ENCODE measurements around the gene PJA1. TPM values are rescaled to one million over a fixed set of nuclear protein-coding genes. Genes with fewer than 3 reads are reported as not detected.
A peak's percentile ranks its signal among the peaks of the same experiment; 100 is the strongest.

PJA1 gene
- polyA plus RNA-seq, 1 of the 3 experiments (the other 2 are of a cell fraction): 16.5 TPM

- TF ChIP-seq CTCF (IDR thresholded peaks at IDR 0.05) (no peak), SIN3A (IDR thresholded peaks at IDR 0.05; ENCODE audit: borderline replicate concordance, low read depth, low read length) (no peak), TEAD4 (IDR thresholded peaks at IDR 0.05; ENCODE audit: borderline replicate concordance, insufficient read depth) (no peak), FOSL2 (IDR thresholded peaks at IDR 0.05; ENCODE audit: borderline replicate concordance, low read depth) (no peak), RCOR1 (IDR thresholded peaks at IDR 0.05; ENCODE audit: low read length) (no peak), POLR2AphosphoS5 (IDR thresholded peaks at IDR 0.05; ENCODE audit: low read depth, low read length) (no peak), NRF1 (IDR thresholded peaks at IDR 0.05; ENCODE audit: low read depth, low read length) (no peak), MEF2A (IDR thresholded peaks at IDR 0.05; ENCODE audit: borderline replicate concordance, low read depth) (no peak), MXI1 (IDR thresholded peaks at IDR 0.05; ENCODE audit: low read depth, low read length) (no peak), TAF1 (IDR thresholded peaks at IDR 0.05; ENCODE audit: borderline replicate concordance, low read depth, low read length) (no peak), RXRA (IDR thresholded peaks at IDR 0.05; ENCODE audit: borderline replicate concordance, low read depth) (no peak)
Observed at GRCh38 chrX:69128588-69128987, 36.7 kb downstream of the PJA1 start.

GRCh38 chrX:69127466-69127865 is 37.8 kb downstream of the PJA1 start:
- peaks cover 0 to 22% of the 10 kb centered on the region in 2 experiments; a peak in 1 of 4 replicates for H3K4me1 ChIP-seq (ENCODE audit: control insufficient read depth in 1 of 2, insufficient read depth in 2 of 2, low read depth in 1 of 2, low read length in 1 of 2)
- no peaks in the 10 kb centered on the region for H3F3A ChIP-seq (replicated peaks; ENCODE audit: insufficient read depth)
- H3K4me3 ChIP-seq (ENCODE audit: low read depth in 2 of 2, low read length in 1 of 2): no peak overlapping the region
- no peaks in the 10 kb centered on the region for H3K9me3 ChIP-seq
- H3K4me2 ChIP-seq: no peak overlapping the region
- H4K20me1 ChIP-seq (ENCODE audit: insufficient read depth): no peaks in the 10 kb centered on the region
- H3K9me2 ChIP-seq: no peaks in the 10 kb centered on the region
- H3K9ac ChIP-seq: no peak overlapping the region
- CTCF ChIA-PET: interaction anchor here (2.9 kb wide), 1 partner anchor 33 kb away, joined by 7 read pairs; no protein-coding TSS in a partner anchor
- peaks cover 33% of the 10 kb centered on the region; the same call in 1 of the 2 replicates for H3K27me3 ChIP-seq (ENCODE audit: insufficient read depth)
- no peaks in the 10 kb centered on the region for H3K36me3 ChIP-seq (replicated peaks in 1 of 2; ENCODE audit: control insufficient read depth in 1 of 2, insufficient read depth in 2 of 2, low read length in 1 of 2)
- H3K27ac ChIP-seq (ENCODE audit: low read depth in 2 of 2, low read length in 1 of 2): no peak overlapping the region
- 44% methylated on average over 3 of the region's 3 CpGs for WGBS (ENCODE audit: low lambda C conversion rate)
- no peak for DNase-seq
- POLR2A ChIA-PET: no interaction called here
- no peaks in the 10 kb centered on the region for H3K79me2 ChIP-seq (ENCODE audit: insufficient read depth)
- no peak overlapping the region for H2AFZ ChIP-seq (ENCODE audit: low read depth)
- TF ChIP-seq ELF1 (IDR thresholded peaks at IDR 0.05): no peak
- no peak for TF ChIP-seq MAX (IDR thresholded peaks at IDR 0.05; ENCODE audit: low read depth)
- TF ChIP-seq TAF1 (IDR thresholded peaks at IDR 0.05; ENCODE audit: borderline replicate concordance, low read depth, low read length): no peak
- no peak for TF ChIP-seq TCF12 (IDR thresholded peaks at IDR 0.05)
- TF ChIP-seq MEF2A (IDR thresholded peaks at IDR 0.05; ENCODE audit: borderline replicate concordance, low read depth): no peak
- TF ChIP-seq CHD2 (IDR thresholded peaks at IDR 0.05; ENCODE audit: low read length, partially characterized antibody): no peak
- TF ChIP-seq POLR2AphosphoS5 (IDR thresholded peaks at IDR 0.05; ENCODE audit: low read depth, low read length): no peak
- no peak for TF ChIP-seq JUND (IDR thresholded peaks at IDR 0.05)
- TF ChIP-seq RXRA (IDR thresholded peaks at IDR 0.05; ENCODE audit: borderline replicate concordance, low read depth): no peak
- TF ChIP-seq EP300 (IDR thresholded peaks at IDR 0.05; ENCODE audit: borderline replicate concordance in 1 of 2, low read depth in 1 of 2, low read length in 1 of 2): no peak
- TF ChIP-seq GATA2 (CRISPR knock-in tag; IDR thresholded peaks at IDR 0.05): no peak
- TF ChIP-seq IRF3 (IDR thresholded peaks at IDR 0.05; ENCODE audit: low read depth, low read length): no peak
- no peak for TF ChIP-seq GABPA (IDR thresholded peaks at IDR 0.05; ENCODE audit: low read depth)
- TF ChIP-seq YY1 (IDR thresholded peaks at IDR 0.05; ENCODE audit: low read depth): no peak
- no peak for TF ChIP-seq NFIC (IDR thresholded peaks at IDR 0.05; ENCODE audit: borderline replicate concordance)
- no peak for TF ChIP-seq FOSL2 (IDR thresholded peaks at IDR 0.05; ENCODE audit: borderline replicate concordance, low read depth)
- no peak for TF ChIP-seq FOXJ3 (CRISPR knock-in tag; IDR thresholded peaks at IDR 0.05)
- TF ChIP-seq USF2 (IDR thresholded peaks at IDR 0.05; ENCODE audit: borderline replicate concordance, low read depth, low read length): no peak

More at GRCh38 chrX:69128588-69128987, 36.7 kb downstream of the PJA1 start:
- peak; percentile 63 for DNase-seq
- ChIA-PET POLR2A (interaction anchor here (0.9 kb wide), 1 partner anchor 12 kb away, joined by 3 read pairs; no protein-coding TSS in a partner anchor), CTCF (interaction anchor here (1.0 to 2.9 kb wide), 3 partner anchors 11 to 300 kb away, joined by 3 to 7 read pairs (median 5); partner anchors contain the start of gene EFNB1)
- Histone ChIP-seq H3K4me3 (ENCODE audit: low read depth in 2 of 2, low read length in 1 of 2) (no peak overlapping the region), H3K27me3 (ENCODE audit: insufficient read depth) (peaks cover 45% of the 10 kb centered on the region; the same call in 1 of the 2 replicates), H4K20me1 (ENCODE audit: insufficient read depth) (no peaks in the 10 kb centered on the region), H3K27ac (ENCODE audit: low read depth in 2 of 2, low read length in 1 of 2) (no peak overlapping the region), H3K9me3 (no peaks in the 10 kb centered on the region), H3K9ac (no peak overlapping the region), H3K4me2 (no peak overlapping the region), H3K79me2 (ENCODE audit: insufficient read depth) (no peaks in the 10 kb centered on the region), H2AFZ (ENCODE audit: low read depth) (no peak overlapping the region), H3K36me3 (replicated peaks in 1 of 2; ENCODE audit: control insufficient read depth in 1 of 2, insufficient read depth in 2 of 2, low read length in 1 of 2) (no peaks in the 10 kb centered on the region), H3K9me2 (no peaks in the 10 kb centered on the region), H3K4me1 (ENCODE audit: control insufficient read depth in 1 of 2, insufficient read depth in 2 of 2, low read depth in 1 of 2, low read length in 1 of 2) (peaks cover 0 to 30% of the 10 kb centered on the region in 2 experiments; a peak in 1 of 4 replicates), H3F3A (replicated peaks; ENCODE audit: insufficient read depth) (no peaks in the 10 kb centered on the region)
- WGBS (ENCODE audit: low lambda C conversion rate): 4% methylated on average over 4 of the region's 34 CpGs
